Renal cortical epithelial cell (primary cell): ENCODE results near the gene UNC13D. TPM values are rescaled to one million over a fixed set of nuclear protein-coding genes. Genes with fewer than 3 reads are reported as not detected.

Experiments used
- DNase-seq: peaks from one replicate; pipeline ENCODE4 v3.0.0-alpha.2; 2011; ENCODE audit warnings: low read depth
- total RNA-seq: library from RNA; depleted of rRNA; stranded (reverse); fragments of >200 nt; gene quantifications from 2 replicates; pipeline ENCODE4 v1.2.3, GENCODE V29; 2014

UNC13D gene
- total RNA-seq, 1 donor from 2014 or later, result 0.70 TPM

DNA sequence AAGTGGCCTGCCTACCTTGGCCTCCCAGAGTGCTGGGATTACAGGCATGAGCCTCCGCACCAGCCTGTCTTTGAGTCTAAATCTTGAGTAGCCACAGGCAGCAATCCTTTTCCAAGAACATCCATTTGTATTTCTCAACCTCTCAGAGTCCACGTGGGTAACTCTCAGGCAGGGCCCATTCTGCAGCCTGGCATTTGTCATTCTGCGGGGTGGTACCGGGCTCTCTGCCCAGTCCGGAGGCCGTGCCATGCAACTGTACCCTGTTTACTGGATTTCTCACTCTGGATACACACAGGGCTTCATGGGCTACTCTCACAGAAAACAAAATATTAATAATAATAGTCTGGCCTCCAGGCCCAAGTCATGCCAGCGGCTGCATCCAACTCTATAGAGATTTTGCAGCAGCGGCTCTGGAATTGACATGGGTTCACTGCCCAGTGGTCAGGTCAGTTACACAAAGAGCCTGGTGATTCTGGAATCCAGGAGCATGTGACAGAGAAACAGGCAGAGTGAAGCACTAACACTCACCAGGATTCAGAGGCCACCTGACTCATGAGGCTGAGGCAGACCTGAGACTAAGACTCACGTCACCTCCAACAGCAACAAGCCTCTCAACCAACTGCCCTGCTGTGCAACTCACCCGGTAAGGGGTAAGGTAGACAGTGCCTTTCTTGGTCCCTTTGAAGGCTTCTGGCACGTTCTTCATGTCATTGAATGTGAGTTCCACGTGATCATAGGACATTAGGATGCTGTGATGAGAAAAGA is 6.9 kb upstream of the UNC13D start:
- DNase-seq, result no peak

DNA sequence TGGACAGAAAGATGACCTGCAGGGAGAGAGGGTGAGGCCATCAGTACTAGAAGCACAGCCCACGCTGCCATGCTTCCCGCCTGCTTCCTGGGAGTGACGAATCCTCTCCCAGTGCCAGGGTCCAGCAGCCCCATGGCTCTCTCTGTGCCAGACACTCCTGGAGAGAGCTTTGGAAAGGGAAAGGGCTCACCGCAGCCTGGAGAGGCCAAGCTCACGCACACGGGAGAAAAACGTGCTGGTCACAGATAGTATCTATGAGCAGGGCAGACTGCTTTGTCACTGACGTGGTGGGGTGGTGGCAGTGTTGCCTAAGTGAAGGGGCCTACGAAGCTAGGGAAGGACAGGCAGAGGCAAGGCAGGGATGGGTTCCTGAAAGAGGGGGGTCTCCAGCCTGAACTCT is 5.5 kb upstream of the UNC13D start:
- no peak for DNase-seq

GRCh38 chr17:75849279-75849646 is 5.1 kb upstream of the UNC13D start:
- DNase-seq, result no peak

GRCh38 chr17:75848523-75849278 is 4.5 kb upstream of the UNC13D start:
- DNase-seq, result peak; percentile 40

DNA sequence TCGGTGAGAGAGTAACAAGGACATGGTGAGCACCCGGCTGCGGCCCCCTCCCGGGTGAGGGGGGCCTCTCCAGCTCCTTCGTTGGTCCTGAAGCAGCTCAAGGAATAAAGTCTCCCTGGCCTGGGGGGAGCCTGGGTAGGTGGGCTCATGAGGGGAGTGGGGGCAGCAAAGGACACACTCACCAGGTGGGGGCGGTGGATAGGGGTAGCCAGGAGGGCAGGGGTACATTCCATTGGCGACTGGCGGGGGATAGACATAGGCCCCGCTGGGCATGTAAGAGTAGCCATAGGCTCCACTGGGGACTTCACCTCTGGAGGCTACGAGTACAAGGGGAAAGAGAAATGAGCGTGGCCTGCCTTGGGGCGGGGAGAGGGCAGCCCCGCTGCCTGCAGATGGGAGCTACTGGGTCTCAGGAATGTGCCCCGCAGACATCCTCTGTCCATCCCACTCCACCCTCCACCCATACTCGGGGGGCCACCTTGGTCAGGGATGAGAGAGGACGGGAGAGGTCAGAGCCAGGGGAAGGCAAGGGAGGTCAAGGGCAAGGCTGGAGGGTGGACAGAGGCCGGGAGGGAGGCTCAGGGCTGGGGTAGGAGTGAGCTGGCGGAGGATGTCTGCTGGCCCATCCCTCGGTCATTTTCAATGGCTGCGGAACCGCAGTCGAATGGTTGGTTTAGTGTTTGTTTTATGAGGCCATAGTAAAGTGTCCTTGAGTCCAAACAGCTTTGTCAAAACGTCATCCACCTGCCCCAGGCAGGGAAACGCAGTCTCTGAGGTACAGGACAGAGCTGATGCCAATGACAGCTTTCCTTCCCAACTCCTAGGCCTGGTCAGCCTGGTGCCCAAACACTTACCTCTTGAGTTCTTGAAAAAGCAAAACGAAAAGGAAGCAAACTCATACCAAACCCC is 3.7 kb upstream of the UNC13D start:
- no peak for DNase-seq

DNA sequence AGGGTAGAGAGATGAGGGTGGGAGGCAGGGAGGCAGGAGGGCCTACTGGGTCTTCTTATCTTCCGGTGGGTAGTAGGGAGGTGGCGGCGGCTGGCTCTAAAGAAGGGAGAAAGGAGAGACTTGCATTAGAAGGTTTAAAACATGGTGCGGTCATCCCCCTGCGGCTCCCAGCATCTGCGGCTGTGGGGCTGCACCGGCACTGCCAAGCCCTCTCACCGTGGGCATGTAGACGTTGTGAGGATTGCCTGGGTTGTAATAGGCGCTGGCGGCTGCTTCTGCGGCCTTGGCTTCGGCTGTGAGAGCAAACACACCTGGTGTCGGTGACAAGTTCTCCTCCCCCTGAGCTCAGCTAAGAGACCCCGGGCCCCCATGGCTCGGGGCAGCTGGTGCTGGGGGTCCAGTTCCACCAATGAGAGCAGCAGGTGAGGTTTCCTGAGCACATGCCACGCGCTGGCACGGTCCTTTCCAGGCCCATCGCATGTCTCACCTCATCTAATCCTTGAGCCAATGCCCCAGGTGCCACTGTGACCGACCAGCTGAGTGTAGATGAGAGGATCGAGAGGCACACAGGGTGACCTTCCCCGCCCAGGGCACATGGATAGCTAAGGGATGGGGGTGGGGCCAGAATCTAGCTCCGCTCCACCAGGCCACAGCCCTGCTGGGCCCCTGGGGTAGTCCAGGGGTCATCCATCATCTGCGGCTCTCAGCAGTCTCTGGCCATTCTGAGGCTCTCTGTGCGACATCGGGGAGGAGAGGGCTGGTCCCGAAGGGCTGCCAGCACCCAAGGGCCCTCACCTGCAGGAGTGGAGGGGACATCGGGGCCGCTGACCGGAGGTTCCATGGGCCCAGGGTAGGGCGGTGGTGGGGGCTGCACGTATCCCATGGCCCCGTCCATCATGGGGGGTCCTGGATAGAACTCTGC is 2.7 kb upstream of the UNC13D start:
- DNase-seq, result no peak

DNA sequence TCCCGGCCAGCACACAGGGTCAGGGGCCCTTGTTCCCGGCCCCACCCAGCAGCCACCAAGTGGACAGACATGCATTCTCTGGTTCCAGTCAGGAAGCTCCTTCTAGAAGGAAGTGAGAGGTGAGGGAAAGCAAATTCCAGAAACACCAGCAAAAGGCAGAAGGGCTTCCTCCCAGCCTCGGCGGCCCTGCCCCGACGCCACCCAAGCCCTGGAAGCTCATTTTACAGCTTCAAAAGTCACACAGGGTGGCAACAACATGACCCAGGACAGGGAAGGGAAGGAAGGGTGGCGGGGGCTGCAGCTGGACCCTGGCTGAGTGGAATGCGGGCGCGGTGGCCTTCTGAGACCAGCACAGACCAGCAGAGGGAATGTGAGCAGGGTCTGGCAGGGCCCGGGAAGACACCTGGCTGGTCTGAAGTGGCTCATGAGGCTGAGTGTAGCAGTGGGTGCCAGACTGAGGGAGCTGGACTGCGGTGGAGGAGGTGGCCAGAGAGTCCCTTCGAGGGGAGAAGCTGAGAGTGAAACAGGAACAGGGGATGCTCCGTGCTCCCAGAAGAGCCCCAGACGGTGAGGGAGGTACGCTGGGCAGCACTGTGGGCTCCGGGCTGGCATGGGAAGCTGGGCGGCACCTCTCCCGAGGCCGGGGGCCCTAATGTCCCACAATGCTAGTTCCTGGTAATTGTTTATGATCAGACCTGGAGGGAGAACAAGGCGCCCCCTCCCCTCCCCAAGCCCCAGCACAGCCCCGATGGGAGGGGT is 1.9 kb upstream of the UNC13D start:
- DNase-seq, result no peak

DNA sequence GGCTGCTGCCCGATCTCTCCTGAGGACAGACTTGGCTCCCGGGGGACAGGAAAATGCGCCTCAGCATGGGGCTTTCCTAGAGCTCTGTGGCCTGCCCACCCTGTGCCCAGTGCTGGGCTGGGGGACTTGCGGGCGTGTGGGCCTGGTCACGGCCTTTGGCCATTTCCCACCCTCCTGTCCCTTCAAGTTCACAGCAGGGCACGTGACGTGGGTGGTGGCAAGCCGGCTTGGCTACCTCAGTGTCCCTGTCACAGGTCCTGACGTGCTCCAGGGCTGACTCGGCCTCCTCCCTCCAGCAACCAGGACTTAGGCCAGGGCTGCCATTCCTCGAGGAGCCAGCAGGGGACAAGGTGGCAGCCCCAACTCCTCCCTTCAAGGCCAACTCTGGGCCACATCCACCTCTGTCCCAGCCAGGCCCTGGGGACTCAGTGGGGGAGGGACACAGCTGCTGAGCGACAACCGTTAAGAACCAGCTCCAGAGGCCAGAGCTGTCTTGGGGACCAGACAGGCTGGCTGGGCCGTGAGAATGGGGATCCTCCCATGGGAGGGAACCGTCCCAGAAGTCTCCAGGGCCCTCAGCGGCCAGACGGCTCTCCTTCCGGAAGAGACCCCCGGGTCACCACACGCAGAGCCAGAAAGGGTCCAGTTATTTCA is 981 bp upstream of the UNC13D start:
- DNase-seq, result peak; percentile 58

- DNase-seq, result peak; percentile 36
These were observed 390 bp upstream of the UNC13D start for GRCh38 chr17:75844530-75845057.

DNA sequence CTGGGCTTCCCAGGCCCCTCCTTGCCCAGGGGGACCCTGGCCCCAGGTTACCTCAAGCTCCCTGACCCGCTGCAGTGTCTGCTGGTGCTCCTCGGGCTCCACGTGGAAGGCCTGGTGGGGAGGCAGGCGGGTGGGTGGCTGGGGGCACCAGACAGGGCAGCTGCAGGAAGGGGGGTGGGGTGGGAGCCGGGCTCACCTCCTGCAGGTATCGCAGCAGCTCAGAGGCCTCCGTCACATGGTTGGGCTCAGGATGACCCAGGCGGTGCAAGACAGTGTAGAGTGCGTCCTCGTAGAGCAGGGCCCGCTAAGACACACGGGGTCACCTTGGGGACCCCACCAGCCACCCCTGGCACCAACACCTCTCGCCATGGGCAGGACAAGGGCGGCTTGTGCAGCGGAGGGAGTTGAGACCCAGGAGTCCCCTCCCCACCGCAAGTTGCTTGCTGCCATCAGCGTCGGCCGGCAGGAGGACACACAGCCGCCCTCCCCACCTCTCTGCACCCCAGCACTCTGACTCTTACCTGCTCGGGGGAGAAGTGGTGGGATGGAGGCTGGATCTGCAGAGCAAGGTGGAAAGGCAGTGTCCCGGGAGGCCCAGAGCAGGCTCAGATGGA is 1.1 kb downstream of the UNC13D start:
- DNase-seq, result no peak

DNA sequence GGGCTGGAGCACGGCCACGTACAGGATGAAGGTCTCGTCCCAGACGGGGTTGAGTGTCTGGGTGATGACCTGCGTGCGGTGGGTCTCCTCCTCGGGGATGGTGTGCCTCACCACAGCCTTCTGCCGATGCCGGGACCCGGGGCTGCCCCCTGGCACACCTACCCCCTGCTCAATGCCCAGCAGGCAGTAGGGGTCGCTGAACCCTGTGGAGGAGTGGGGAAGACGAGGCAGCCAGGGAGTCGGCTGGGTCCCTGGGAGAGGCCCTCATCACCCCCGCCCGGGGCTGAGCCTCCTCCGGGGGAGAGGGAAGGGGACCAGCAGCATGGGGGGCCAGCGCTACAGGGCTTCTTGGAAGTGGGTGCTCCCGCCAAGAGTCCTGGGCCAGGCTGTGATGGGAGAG is 1.8 kb downstream of the UNC13D start:
- DNase-seq, result no peak

- DNase-seq, result no peak
These were observed 3.4 kb downstream of the UNC13D start for GRCh38 chr17:75840799-75841164.

DNA sequence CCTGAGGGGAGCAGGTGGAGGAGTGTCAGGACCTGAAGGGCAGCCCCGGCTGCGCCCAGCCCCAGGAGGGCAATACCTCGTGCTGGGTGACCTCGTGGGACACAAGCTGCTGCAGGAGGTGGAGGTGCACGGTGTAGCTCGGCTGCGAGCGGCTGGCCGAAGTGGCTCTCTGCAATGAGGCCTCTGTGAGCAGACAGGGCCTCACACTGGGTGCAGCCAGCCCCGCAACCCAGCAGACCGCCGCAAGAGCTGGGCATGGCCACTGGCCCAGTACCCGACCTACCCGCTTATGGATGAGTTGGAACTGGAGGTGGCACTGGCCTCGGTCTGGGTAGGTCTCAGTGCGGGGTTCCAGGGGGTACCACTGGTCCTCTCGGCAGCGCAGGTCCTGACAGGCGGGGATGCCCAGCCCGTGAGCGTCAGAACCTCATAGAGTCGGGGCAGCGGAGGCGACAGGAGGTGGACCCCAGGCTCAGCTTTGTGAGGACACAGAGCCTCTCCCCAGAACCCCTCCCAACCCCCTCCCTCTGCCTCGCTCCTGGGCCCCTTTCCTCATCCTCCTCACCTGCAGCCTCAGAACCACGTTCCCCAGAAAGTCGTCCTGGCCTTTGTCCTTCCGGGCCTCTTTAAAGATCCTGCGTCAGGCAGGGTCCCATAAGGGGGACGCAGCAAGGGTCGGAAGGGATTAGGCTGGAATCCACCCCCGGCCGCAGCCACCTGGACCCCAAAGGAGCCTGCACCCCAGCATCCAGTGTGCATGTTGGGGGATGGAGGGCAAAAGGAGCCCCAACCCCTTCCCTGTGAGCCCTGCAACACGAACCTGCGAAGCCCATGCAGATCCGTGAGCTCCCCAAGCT is 4.0 kb downstream of the UNC13D start:
- DNase-seq, result no peak

- no peak for DNase-seq
These were observed 5.8 kb downstream of the UNC13D start for GRCh38 chr17:75838410-75838809.

DNA sequence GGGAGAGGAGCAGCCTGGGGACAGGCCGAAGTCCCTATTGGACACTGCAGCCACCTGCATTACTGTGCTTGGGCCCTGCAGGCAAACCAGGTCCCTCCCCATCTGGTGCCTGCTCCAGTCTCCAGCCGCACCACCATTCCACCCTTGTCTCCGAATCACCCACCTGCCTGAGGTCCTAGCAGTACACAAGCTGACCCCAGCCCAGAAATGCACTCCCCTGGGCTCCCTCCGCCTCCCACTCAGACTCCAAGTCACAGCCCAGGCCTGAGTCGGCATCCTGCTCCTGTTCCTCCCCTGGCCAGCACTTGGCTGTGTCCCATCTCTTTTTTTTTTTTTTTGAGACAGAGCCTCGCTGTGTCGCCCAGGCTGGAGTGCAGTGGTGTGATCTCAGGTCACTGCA is 6.3 kb downstream of the UNC13D start:
- no peak for DNase-seq

DNA sequence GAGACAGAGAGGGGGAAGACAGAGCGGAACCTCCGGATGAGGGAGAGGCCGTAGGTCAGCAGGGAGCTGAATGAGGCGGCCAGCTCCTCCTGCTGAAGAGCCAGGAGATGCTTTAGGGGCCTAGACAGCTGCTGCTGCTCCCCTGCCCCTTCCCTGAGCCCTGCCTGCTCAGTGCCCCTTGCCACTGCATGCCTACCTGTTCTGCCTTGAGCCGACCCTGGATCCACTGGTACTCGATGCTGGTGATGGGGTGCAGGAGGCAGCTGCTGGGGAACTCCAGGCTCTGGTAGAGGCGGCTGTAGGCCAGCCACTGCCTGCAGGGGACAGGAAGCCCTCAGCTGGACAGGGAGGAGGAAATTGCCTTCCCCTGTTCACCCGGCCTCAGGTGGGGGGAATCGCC is 7.6 kb downstream of the UNC13D start:
- no peak for DNase-seq

DNA sequence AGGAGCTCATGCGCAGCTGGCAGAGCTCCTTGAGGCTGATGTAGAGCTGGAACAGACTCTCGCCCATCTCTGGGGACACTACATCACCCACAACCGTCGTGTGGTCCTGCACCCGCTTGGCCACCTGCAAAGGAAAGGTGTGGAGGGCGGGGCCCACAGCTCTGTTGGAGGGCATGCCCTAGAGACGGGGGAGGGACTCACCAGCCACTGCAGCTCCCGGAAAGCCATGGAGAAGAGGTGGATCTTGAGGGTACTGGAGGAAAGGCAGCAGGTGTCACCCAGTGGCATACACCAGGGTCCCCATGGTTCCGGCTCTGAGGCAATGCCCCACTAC is 8.6 kb downstream of the UNC13D start:
- DNase-seq, result no peak

DNA sequence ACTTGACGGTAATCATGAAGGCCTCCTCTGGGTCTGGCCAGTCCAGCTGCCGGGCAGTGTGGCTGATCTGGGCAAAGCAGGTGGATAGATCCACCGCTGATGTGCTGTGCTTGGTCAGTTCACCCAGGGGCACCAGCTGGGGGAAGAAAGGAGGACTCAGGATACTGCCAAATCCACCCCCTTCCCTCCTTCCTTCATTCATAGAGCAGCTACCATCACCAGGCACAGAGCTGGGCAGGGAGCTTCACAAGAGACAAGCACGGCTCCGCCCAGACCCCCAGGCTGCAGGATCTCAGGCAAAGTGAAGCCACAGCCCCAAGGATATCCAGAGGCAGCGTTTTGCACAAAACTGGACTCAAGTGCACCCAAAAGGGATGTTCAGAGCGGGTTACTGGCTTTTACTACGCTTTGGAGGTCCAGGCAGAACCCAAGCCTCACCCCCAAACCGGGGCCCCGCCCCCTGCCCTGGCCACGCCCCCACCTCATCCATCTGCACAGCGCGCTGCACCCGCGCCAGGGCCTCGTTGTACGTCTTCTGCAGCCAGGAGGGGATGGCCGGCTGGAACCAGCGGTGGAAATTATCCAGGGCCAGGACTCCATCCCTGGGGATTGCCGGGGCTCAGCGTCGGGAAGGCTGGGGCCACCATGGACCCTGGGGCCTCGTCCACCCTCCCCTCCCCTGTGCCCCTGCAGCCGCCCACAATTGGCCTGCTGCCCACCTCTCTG is 9.1 kb downstream of the UNC13D start:
- no peak for DNase-seq
